ENCODE results near the gene MUC20.
"Not testable (repeated sequence)": the region's sequence is repeated elsewhere in the genome, so short reads cannot be mapped to it uniquely, and the experiment has no call there.

MUC20 gene

GRCh38 chr3:195729476-195730251 lies 8.9 kb downstream of the MUC20 start:
- ATAC-seq (no peak), DNase-seq (no peak)
- H3K9me3 Mint-ChIP-seq = no peaks in the 10 kb centered on the region
- no peaks in the 10 kb centered on the region for H3K27me3 Mint-ChIP-seq
- no peak overlapping the region for H3K4me3 Mint-ChIP-seq
- no peak overlapping the region for H3K27ac Mint-ChIP-seq
- H3K4me1 Mint-ChIP-seq = no peaks in the 10 kb centered on the region

GRCh38 chr3:195731356-195731905 lies 10.7 kb downstream of the MUC20 start:
- no peak overlapping the region for H3K27ac Mint-ChIP-seq
- no peaks in the 10 kb centered on the region for H3K4me1 Mint-ChIP-seq
- no peak for DNase-seq
- H3K27me3 Mint-ChIP-seq = no peaks in the 10 kb centered on the region
- no peaks in the 10 kb centered on the region for H3K9me3 Mint-ChIP-seq
- peak overlapping the region in 1 of 2 donors; percentile 13 for H3K4me3 Mint-ChIP-seq
- no peak for ATAC-seq

- Mint-ChIP-seq H3K9me3 (no peaks in the 10 kb centered on the region), H3K27ac (no peak overlapping the region), H3K4me1 (no peaks in the 10 kb centered on the region), H3K27me3 (no peaks in the 10 kb centered on the region), H3K4me3 (no peak overlapping the region)
- ATAC-seq (no peak), DNase-seq (no peak)
Observed at GRCh38 chr3:195732940-195733339, 12.2 kb downstream of the MUC20 start.

GRCh38 chr3:195735036-195735695 lies 14.4 kb downstream of the MUC20 start:
- DNase-seq (no peak), ATAC-seq (no peak)
- Mint-ChIP-seq H3K9me3 (no peaks in the 10 kb centered on the region), H3K27me3 (no peaks in the 10 kb centered on the region), H3K4me3 (no peak overlapping the region), H3K27ac (no peak overlapping the region), H3K4me1 (no peaks in the 10 kb centered on the region)

GRCh38 chr3:195736866-195737490 lies 16.2 kb downstream of the MUC20 start:
- Mint-ChIP-seq H3K4me3 (no peak overlapping the region), H3K4me1 (no peaks in the 10 kb centered on the region), H3K9me3 (no peaks in the 10 kb centered on the region), H3K27me3 (no peaks in the 10 kb centered on the region), H3K27ac (peak overlapping the region in 1 of 2 donors; percentile 16)
- DNase-seq (no peak), ATAC-seq (no peak)

GRCh38 chr3:195737782-195738181 lies 17.0 kb downstream of the MUC20 start:
- ATAC-seq, H3K27me3 Mint-ChIP-seq, DNase-seq, H3K4me1 Mint-ChIP-seq, H3K4me3 Mint-ChIP-seq, H3K9me3 Mint-ChIP-seq, H3K27ac Mint-ChIP-seq: not testable (repeated sequence)

- DNase-seq (no peak), ATAC-seq (no peak)
- Mint-ChIP-seq H3K27me3 (no peaks in the 10 kb centered on the region), H3K4me1 (no peaks in the 10 kb centered on the region), H3K27ac (peak overlapping the region in 1 of 2 donors; percentile 37), H3K9me3 (no peaks in the 10 kb centered on the region), H3K4me3 (no peak overlapping the region)
Observed at GRCh38 chr3:195738274-195739044, 17.7 kb downstream of the MUC20 start.

GRCh38 chr3:195739561-195740111 lies 18.9 kb downstream of the MUC20 start:
- Mint-ChIP-seq H3K4me3 (no peak overlapping the region), H3K27ac (peak overlapping the region in 1 of 2 donors; percentile 60), H3K27me3 (peaks cover 7% of the 10 kb centered on the region), H3K4me1 (no peaks in the 10 kb centered on the region), H3K9me3 (no peaks in the 10 kb centered on the region)
- DNase-seq = no peak
- ATAC-seq = no peak

GRCh38 chr3:195744437-195744836 lies 23.7 kb downstream of the MUC20 start:
- no peak for ATAC-seq
- Mint-ChIP-seq H3K4me3 (no peak overlapping the region), H3K27me3 (peaks cover 23% of the 10 kb centered on the region), H3K4me1 (peaks cover 23% of the 10 kb centered on the region), H3K9me3 (peaks cover 0 to 5% of the 10 kb centered on the region in 2 donors), H3K27ac (no peak overlapping the region)
- DNase-seq = no peak

- Mint-ChIP-seq H3K27ac (no peak overlapping the region), H3K4me3 (no peak overlapping the region), H3K4me1 (peaks cover 23% of the 10 kb centered on the region), H3K9me3 (peaks cover 0 to 5% of the 10 kb centered on the region in 2 donors), H3K27me3 (peaks cover 23% of the 10 kb centered on the region)
- DNase-seq = no peak
- ATAC-seq = no peak
Observed at GRCh38 chr3:195746346-195746745, 25.6 kb downstream of the MUC20 start.

GRCh38 chr3:195746751-195747150 lies 26.0 kb downstream of the MUC20 start:
- H3K27me3 Mint-ChIP-seq = peaks cover 23% of the 10 kb centered on the region
- H3K4me3 Mint-ChIP-seq = no peak overlapping the region
- no peak overlapping the region for H3K27ac Mint-ChIP-seq

GRCh38 chr3:195748661-195749060 lies 27.9 kb downstream of the MUC20 start:
- Mint-ChIP-seq H3K27ac (no peak overlapping the region), H3K4me3 (peak overlapping the region in 1 of 2 donors; percentile 28), H3K4me1 (peaks cover 33% of the 10 kb centered on the region), H3K9me3 (peaks cover 0 to 5% of the 10 kb centered on the region in 2 donors), H3K27me3 (peaks cover 23% of the 10 kb centered on the region)
- ATAC-seq = no peak
- no peak for DNase-seq

More at GRCh38 chr3:195746751-195747150, 26.0 kb downstream of the MUC20 start:
- Mint-ChIP-seq H3K9me3 (peaks cover 0 to 5% of the 10 kb centered on the region in 2 donors), H3K4me1 (peaks cover 23% of the 10 kb centered on the region)
- DNase-seq (no peak), ATAC-seq (no peak)

GRCh38 chr3:195749101-195749500 lies 28.3 kb downstream of the MUC20 start:
- H3K4me3 Mint-ChIP-seq, H3K9me3 Mint-ChIP-seq, H3K27ac Mint-ChIP-seq, DNase-seq, ATAC-seq: not testable (repeated sequence)
- Mint-ChIP-seq H3K27me3 (peaks cover 21% of the 10 kb centered on the region), H3K4me1 (peaks cover 33% of the 10 kb centered on the region)

- DNase-seq (no peak), ATAC-seq (no peak)
- Mint-ChIP-seq H3K4me3 (no peak overlapping the region), H3K4me1 (peaks cover 38% of the 10 kb centered on the region), H3K9me3 (peaks cover 0 to 5% of the 10 kb centered on the region in 2 donors), H3K27ac (no peak overlapping the region), H3K27me3 (peaks cover 15% of the 10 kb centered on the region)
Observed at GRCh38 chr3:195750797-195751520, 30.2 kb downstream of the MUC20 start.
